Measurements from ENCODE around the gene IL6R. TPM values are rescaled to one million over a fixed set of nuclear protein-coding genes. Genes with fewer than 3 reads are reported as not detected.

IL6R gene
- total and polyA plus RNA-seq, 4 donors: 18.8 to 67.6 (median 35.3) TPM

- Histone ChIP-seq H3K36me3 (ENCODE audit: control insufficient read depth in 4 of 4, insufficient read depth in 3 of 4, low read depth in 1 of 4, low read length in 3 of 4) (peaks cover 0 to 8% (median 2%) of the 10 kb centered on the region in 4 donors), H3K4me1 (ENCODE audit: control insufficient read depth in 4 of 4, insufficient read depth in 4 of 4, low read length in 3 of 4) (peaks cover 23 to 84% (median 65%) of the 10 kb centered on the region in 4 donors), H3K9ac (ENCODE audit: low read depth in 1 of 2, low read length in 2 of 2) (peak overlapping the region; percentile 12 to 34), H3K9me3 (ENCODE audit: control insufficient read depth in 4 of 4, low read length in 3 of 4) (no peaks in the 10 kb centered on the region), H3K27me3 (ENCODE audit: control insufficient read depth in 4 of 4, insufficient read depth in 4 of 4, low read length in 3 of 4) (no peaks in the 10 kb centered on the region), H3K4me3 (ENCODE audit: low read depth in 1 of 3, low read length in 3 of 3) (no peak overlapping the region), H3K27ac (ENCODE audit: low read depth in 1 of 2, low read length in 2 of 2) (peak overlapping the region; percentile 82 to 85)
- TF ChIP-seq MAX (IDR thresholded peaks at IDR 0.05) (no peak), RAD21 (IDR thresholded peaks at IDR 0.05) (no peak), ZBTB33 (IDR thresholded peaks at IDR 0.05) (no peak), EGR1 (IDR thresholded peaks at IDR 0.05; ENCODE audit: low read depth in 2 of 2) (no peak), SP1 (IDR thresholded peaks at IDR 0.05) (no peak), HNF4A (conservative IDR thresholded peaks at IDR 0.05) (no peak), FOXA1 (IDR thresholded peaks at IDR 0.05) (no peak), FOXA2 (IDR thresholded peaks at IDR 0.05) (no peak), NR2F2 (IDR thresholded peaks at IDR 0.05) (no peak), JUND (IDR thresholded peaks at IDR 0.05) (no peak), HNF4G (IDR thresholded peaks at IDR 0.05) (no peak), TAF1 (conservative IDR thresholded peaks at IDR 0.05) (no peak), RXRA (IDR thresholded peaks at IDR 0.05) (no peak), GABPA (IDR thresholded peaks at IDR 0.05 in 1 of 2, conservative IDR thresholded peaks at IDR 0.05 in 1 of 2) (no peak), REST (IDR thresholded peaks at IDR 0.05) (no peak), YY1 (IDR thresholded peaks at IDR 0.05) (no peak), CTCF (IDR thresholded peaks at IDR 0.05; ENCODE audit: low read depth, low read length, missing input control) (no peak)
- DNase-seq (ENCODE audit: low spot score): no peak
- 54% methylated on average over 9 of the region's 9 CpGs for WGBS
Measured at GRCh38 chr1:154422521-154422920, 17.4 kb downstream of the IL6R start.

Data from liver (tissue), 9 donors.